Posterior cingulate gyrus (tissue), 11 donors: ENCODE results near the gene RNF17.

ENCODE experiments used
- DNase-seq, 10 donors: peaks; one replicate each; pipeline versions ENCODE4 v3.0.0 to v3.0.0-alpha.2; 2020 to 2021; ENCODE audit warnings: mixed read lengths in 3 of 10
- intact Hi-C: fragments of 100-400 bp; cut with DNase I; formaldehyde crosslinking; loops from one replicate; pipeline ENCODE4 v1.15.1; 2023

The RNF17 gene

GRCh38 chr13:24891476-24892108 lies 127.6 kb downstream of the RNF17 start:
- intact Hi-C loops: no loop called here
- DNase-seq: no peak

DNA sequence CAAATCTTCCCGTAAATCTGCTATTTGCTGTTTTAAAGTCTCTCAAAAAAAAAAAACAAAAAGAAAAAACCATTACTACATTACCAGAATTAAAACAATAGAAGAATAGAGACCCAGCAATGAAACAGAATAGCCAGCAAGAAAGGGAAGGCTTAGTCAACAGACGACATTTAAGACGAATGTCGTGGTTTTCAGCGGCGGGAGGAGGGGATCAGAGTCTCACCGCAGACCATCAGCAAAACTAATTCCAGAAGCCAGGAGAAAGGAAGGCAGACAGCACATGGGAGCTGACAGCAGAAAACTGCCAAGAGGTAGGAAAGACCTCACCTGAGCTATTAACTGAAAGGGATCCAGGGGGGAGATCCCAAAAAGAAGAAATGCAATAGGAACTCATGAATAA lies 128.9 kb downstream of the RNF17 start:
- DNase-seq: no peak
- intact Hi-C loops: no loop called here

DNA sequence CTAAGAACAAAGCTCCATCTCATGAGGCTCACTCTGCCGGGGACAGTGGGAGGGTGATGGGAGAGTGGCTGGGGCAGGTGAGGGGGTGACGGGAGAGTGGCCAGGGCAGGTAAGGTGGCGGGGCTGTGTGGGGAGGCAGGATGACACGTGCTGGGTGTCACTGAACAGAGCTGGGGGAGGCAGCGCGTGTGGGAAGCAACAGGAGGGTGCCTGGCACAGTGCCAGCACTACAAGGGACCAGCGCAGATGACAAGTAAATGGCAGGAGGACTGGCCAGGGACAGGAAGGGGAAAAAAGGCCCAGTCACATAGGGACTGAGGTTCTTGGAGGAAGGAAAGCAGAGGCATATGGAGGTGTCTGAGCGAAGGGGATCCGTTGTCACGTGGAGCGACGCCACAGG lies 129.9 kb downstream of the RNF17 start:
- no peak for DNase-seq
- intact Hi-C loops: no loop called here

DNA sequence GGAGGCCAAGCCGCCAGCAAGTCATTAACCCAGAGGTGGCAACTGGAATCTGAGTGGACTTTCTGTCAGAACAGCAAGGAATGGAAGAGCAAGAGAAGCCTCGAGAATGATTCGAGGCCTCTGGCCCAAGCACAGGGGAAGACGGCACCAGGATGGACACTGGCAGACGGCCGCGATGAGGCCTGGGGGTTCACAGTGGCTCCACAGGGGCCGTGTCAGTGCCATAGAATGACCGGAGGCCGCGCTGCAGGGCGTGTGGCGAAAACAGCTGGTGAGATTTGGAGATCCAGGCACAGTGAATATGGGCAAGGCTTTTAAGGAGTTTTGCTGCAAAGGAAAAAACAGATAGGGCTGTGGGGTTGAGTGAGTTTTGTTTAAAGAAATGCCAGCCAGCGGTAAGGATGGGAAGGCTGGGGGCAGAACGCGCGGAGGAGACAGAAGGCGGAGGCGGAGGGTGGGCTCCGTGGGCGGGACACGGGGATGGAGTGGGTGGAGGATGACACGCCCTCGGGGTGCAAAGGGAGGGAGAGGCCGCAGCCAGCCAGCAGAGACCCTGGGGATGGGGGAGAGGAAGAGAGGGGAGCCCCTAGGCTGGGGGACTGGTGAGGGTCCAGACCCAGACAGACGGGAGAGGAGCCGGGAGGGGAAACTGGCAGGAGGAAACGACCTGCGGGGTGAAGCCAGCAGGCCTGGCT lies 130.5 kb downstream of the RNF17 start:
- intact Hi-C loops: no loop called here
- peak in 1 of 10 donors; percentile 77 for DNase-seq

DNA sequence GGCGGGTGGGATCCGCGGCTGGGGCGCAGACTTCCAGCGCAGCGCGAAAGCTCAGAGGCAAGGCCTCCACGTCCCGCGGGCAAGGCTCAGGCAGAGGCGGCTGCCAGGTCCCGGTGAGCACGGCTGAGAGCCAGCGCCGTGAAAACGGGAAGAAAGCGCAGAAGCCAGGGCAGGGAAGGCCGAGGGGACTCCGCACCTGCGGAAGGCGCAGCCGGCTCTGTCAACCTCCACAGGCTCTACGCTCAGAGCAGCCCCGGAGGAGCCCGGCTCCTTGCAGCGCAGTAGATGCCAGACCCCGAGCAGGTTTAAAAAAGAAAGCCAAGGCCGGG lies 131.0 kb downstream of the RNF17 start:
- no peak for DNase-seq
- intact Hi-C loops: no loop called here

DNA sequence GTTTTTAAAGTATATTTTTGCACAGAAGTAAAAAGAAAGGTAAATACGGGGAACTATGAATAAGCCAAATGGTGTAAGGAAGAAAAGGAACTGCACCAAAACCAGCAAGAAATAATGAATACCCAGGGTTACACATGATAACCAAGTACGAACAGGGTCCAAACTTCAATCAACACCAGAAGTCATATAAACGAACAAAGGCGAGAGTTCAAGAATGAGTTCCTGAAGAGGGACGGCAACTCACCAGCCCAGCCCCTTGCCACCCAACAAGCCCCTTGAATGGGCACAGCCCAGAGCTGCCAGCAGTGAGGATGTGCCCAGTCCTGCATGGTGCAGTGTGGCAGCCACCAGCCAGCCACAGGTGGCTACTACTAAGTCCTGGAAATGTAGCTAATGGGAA lies 132.1 kb downstream of the RNF17 start:
- no peak for DNase-seq
- intact Hi-C loops: no loop called here

GRCh38 chr13:24897293-24897692 lies 133.3 kb downstream of the RNF17 start:
- no peak for DNase-seq
- intact Hi-C loops: no loop called here

DNA sequence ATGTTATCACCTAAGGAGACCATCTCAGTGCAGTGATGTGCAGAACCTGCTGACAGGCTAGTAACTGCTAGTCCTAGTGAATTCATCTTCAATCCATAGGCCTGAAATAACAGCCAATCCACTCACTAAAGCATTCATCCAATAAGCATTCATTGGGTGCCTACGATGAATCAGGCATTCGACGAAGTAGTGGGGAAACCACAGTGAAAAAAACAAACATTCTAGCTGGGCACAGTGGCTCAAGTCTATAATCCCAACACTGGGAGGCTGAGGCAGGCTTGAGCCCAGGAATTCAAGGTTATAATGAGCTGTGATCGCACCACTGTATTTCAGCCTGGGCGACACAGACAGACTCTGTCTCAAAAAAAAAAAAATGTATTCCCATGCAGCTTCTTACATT lies 135.6 kb downstream of the RNF17 start:
- intact Hi-C loops: no loop called here

DNA sequence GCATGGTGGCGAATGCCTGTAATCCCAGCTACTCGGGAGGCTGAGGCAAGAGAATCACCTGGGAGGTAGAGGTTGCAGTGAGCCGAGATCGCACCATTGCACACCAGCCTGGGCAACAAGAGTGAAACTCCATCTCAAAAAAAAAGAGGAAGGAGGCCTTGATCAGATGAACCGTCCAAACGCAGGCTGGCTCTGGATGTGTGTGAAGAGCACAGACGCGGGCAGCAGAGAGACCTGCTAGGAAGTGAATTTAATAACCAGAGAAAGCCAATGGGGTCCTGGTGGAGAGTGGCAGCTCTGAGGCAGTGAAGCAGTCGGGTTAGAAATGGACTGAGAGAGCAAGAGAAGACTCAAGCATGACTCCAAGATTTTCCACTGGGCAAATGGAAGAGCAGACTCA lies 136.5 kb downstream of the RNF17 start:
- intact Hi-C loops: no loop called here

More for the DNA sequence above, 135.6 kb downstream of the RNF17 start:
- DNase-seq: no peak

DNA sequence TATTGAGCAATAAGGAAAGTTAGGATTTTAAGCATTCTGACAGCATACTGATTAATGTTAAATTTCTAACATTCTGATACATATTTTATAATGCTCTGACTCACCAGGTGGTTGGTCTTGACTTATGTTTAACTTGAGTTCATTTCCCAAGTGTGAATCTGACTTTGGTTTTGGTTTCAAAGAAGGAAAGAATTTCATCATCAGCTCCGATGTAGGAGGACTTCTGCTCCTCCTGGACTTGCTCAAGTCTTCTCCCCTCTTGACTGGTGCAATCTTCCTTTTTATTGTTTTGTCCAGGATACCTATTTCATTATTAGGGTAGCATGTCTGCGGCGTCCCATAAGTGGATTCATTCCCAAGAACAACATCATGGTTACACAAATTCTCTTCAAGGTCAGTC lies 141.3 kb downstream of the RNF17 start:
- intact Hi-C loops: no loop called here
- DNase-seq: no peak

More for the DNA sequence above, 136.5 kb downstream of the RNF17 start:
- DNase-seq: no peak

DNA sequence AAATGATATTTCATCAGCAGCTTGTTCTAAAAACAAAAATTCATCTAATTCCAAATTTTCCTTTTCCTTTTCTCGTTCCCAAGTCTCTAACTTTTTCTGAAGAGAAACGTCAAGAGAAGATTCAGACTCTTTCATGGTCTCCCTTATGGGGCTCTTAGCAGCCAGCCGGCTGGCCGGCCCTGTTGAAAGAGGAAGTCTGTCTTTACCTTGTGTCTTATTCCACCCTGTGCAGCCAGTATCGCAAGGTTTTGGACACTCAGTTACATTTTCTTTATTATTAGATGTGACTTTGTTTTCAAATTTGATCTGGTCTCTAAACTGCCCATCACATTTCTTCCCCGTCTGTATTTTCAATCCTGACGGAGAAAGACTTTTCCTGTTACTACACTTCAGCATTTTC lies 142.3 kb downstream of the RNF17 start:
- intact Hi-C loops: no loop called here
- DNase-seq: no peak

DNA sequence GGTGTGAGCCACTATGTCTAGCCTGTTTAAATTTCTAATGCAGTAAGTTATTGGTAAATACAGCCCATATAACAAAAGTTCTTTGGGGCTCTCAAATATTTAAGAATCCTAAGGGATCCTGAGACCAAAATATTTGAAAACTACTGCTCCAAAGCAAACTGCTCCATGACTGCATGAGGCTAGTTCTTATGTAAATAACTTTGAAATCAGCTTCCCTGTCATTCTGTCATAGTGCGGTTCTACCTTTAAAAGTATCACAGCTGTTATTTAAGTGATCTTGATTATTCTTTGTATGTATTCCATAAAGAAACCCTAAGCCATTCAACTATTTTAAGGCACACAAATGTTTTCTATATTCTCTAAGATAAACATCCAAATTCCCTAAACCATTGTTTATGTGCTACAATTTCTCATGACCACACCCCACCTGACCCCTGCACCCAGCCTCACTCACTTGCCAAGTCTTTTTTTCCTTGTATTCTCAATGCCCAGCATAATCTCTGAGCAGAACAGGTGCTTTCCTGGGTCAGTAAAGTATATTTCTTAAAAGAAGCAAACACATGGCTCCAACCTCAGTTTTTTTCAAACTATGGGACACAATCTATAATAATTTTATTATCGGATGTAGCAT lies 146.6 kb downstream of the RNF17 start:
- intact Hi-C loops: no loop called here
- DNase-seq: no peak

- intact Hi-C loops: no loop called here
Observed at GRCh38 chr13:24911133-24911908, 147.4 kb downstream of the RNF17 start.

DNA sequence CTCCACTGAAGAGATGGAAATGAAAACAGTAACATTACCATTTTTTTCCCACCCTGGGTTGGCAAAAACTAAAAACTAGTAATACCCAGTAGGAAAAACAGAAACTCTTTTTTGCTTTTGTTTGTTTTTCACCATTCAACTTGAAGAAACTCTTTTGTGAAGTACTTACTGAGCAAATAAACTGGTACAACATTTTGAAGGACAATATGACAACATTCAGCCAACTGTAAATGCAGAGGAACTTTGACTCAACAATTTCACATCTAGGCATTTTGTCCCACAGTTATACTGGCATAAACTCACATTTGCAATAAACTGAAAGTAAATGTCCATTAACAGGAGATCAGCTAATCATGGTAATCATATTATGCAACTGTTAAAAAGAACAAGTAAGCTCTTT lies 152.5 kb downstream of the RNF17 start:
- intact Hi-C loops: no loop called here
- DNase-seq: no peak

More at GRCh38 chr13:24911133-24911908, 147.4 kb downstream of the RNF17 start:
- DNase-seq: no peak

- intact Hi-C loops: no loop called here
- DNase-seq: no peak
Observed at GRCh38 chr13:24921003-24921402, 157.0 kb downstream of the RNF17 start.

- intact Hi-C loops: no loop called here
Observed at GRCh38 chr13:24921881-24922280, 157.9 kb downstream of the RNF17 start.

GRCh38 chr13:24922387-24922744 lies 158.4 kb downstream of the RNF17 start:
- intact Hi-C loops: no loop called here
- peak in 3 of 10 donors; percentile 10 to 77 (median 13) for DNase-seq

More at GRCh38 chr13:24921881-24922280, 157.9 kb downstream of the RNF17 start:
- no peak for DNase-seq

DNA sequence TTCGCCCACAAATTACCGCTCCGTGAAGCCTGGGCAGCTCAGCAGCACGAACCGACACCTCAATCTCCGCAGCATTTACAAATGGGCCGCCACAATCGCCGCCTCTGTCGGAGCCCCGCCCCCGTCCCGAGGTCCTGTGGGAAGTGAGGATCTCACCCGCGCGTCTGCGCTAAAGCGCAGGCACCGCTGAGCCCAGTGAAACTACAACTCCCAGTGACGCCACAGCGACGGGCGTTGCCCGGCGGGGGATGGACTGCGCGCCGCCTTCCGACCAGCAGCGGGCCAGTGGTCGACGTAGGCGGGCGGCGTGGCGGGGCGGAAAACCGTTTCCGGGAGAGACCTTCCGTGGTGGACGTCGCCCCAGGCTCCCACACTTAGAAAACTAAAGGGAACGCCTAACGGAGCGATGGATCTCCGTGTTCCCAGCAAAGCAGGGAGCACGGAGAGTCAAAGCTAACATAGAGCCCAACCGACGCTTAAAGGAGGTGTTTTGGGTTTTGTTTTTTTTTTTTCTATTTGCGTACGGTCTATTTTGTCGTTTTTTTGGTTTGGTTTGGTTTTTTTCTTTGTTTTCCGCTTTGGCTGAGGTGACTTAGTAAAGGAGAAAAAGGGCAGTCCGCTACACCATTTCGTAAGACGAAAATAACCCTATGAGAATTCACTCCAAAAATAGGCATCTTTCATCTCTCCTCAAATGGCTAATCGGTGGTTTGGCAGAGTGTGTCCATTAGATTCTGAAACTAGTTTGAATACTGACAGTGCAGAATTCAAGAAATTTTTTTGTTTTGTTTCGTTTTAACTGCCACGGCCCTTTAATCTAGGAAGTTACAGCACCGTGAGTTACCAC lies 159.0 kb downstream of the RNF17 start:
- DNase-seq: peak; percentile 91 to 100 (median 98)
- intact Hi-C loops: no loop called here

- intact Hi-C loops: no loop called here
- no peak for DNase-seq
Observed at GRCh38 chr13:24925318-24926231, 161.6 kb downstream of the RNF17 start.
